Ascending aorta (tissue), 2 donors: ENCODE results near the gene NFATC4. TPM values are rescaled to one million over a fixed set of nuclear protein-coding genes. Genes with fewer than 3 reads are reported as not detected.

Experiments
- DNase-seq, 2 donors: peaks; one replicate each; pipeline ENCODE4 v3.0.0-alpha.2; 2019; ENCODE audit warnings: low spot score in 2 of 2
- H3K27ac ChIP-seq, 2 donors: fragments of 200-600 bp; sonication (generic); one replicate each; pipeline ENCODE4 v1.5.1; 2016 to 2017; ENCODE audit warnings: mild to moderate bottlenecking in 1 of 2
- H3K27me3 ChIP-seq: fragments of 200-600 bp; sonication (generic); one replicate; pipeline ENCODE4 v1.5.1; 2017
- H3K36me3 ChIP-seq, 2 donors: fragments of 200-600 bp; sonication (generic); one replicate each; pipeline ENCODE4 v1.5.1; 2016
- H3K4me1 ChIP-seq, 2 donors: fragments of 200-600 bp; sonication (generic); one replicate each; pipeline ENCODE4 v1.5.1; 2016 to 2017; ENCODE audit warnings: mild to moderate bottlenecking in 1 of 2
- H3K4me3 ChIP-seq, 2 donors: fragments of 200-600 bp; sonication (generic); one replicate each; pipeline ENCODE4 v1.5.1; 2016 to 2017; ENCODE audit warnings: mild to moderate bottlenecking in 1 of 2
- H3K9me3 ChIP-seq, 2 donors: fragments of 200-600 bp; sonication (generic); one replicate each; pipeline ENCODE4 v1.5.1; 2016
- CTCF ChIP-seq, 3 experiments: fragments of 200-600 bp in 2 of 3; fragments of 450-650 bp in 1 of 3; sonication (generic) in 2 of 3; IDR thresholded peaks; one replicate each; pipeline ENCODE4 v1.5.1; 2016 to 2019; ENCODE audit warnings: antibody characterized with exemption in 3 of 3, mild to moderate bottlenecking in 1 of 3, moderate library complexity in 1 of 3
- intact Hi-C: fragments of 100-400 bp; cut with DNase I; formaldehyde crosslinking; loops from one replicate; pipeline ENCODE4 v1.15.1; 2023
- total RNA-seq: library from RNA; depleted of rRNA; stranded (reverse); fragments of >200 nt; gene quantifications from one replicate; pipeline ENCODE4 v1.1.0, GENCODE V29; 2016

Gene NFATC4
- total RNA-seq, 1 donor from 2014 or later: 58.9 TPM

DNA sequence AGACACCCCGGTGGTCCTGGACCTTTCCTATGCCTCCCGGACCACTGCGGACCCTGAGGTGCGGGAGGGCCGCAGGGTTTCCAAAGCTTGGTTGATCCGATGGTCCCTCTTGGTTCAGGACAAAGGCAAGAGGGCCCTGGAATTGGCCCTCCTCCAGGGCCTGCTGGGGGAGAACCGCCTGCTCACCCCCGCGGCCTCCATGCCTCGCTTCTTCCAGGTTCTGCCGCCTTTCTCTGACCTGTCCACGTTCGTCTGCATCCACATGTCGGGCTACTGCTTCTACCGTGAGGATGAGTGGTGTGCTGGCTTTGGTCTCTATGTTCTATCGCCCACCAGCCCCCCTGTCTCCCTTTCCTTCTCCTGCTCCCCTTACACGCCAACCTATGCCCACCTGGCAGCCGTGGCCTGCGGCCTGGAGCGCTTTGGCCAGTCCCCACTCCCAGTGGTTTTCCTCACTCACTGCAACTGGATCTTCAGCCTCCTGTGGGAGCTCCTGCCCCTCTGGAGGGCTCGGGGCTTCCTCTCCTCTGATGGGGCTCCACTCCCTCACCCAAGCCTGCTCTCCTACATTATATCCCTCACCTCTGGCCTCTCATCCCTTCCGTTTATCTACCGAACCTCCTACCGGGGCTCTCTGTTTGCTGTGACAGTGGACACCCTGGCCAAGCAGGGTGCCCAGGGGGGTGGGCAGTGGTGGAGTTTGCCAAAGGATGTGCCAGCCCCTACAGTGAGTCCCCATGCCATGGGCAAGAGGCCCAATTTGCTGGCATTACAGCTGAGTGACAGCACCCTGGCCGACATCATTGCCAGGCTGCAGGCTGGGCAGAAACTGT, 47.7 kb downstream of the NFATC4 start:
- H3K9me3 ChIP-seq: no peaks in the 10 kb centered on the region
- no peak overlapping the region for H3K27ac ChIP-seq
- no peak for DNase-seq
- H3K27me3 ChIP-seq: no peaks in the 10 kb centered on the region
- no peak for TF ChIP-seq CTCF (IDR thresholded peaks at IDR 0.05)
- intact Hi-C loops: no loop called here
- no peak overlapping the region for H3K4me3 ChIP-seq
- peaks cover 0 to 3% of the 10 kb centered on the region in 2 donors for H3K4me1 ChIP-seq
- H3K36me3 ChIP-seq: peaks cover 21 to 35% of the 10 kb centered on the region in 2 donors

GRCh38 chr14:24416254-24416931, 48.4 kb downstream of the NFATC4 start:
- no peak for TF ChIP-seq CTCF (IDR thresholded peaks at IDR 0.05)
- peaks cover 0 to 3% of the 10 kb centered on the region in 2 donors for H3K4me1 ChIP-seq
- H3K27ac ChIP-seq: no peak overlapping the region
- H3K4me3 ChIP-seq: no peak overlapping the region
- DNase-seq: peak in 1 of 2 donors; percentile 54
- no peaks in the 10 kb centered on the region for H3K9me3 ChIP-seq
- H3K36me3 ChIP-seq: peaks cover 18 to 35% of the 10 kb centered on the region in 2 donors
- intact Hi-C loops: no loop called here
- H3K27me3 ChIP-seq: no peaks in the 10 kb centered on the region

- no peak for TF ChIP-seq CTCF (IDR thresholded peaks at IDR 0.05)
Observed at GRCh38 chr14:24416932-24417619, 49.1 kb downstream of the NFATC4 start.

DNA sequence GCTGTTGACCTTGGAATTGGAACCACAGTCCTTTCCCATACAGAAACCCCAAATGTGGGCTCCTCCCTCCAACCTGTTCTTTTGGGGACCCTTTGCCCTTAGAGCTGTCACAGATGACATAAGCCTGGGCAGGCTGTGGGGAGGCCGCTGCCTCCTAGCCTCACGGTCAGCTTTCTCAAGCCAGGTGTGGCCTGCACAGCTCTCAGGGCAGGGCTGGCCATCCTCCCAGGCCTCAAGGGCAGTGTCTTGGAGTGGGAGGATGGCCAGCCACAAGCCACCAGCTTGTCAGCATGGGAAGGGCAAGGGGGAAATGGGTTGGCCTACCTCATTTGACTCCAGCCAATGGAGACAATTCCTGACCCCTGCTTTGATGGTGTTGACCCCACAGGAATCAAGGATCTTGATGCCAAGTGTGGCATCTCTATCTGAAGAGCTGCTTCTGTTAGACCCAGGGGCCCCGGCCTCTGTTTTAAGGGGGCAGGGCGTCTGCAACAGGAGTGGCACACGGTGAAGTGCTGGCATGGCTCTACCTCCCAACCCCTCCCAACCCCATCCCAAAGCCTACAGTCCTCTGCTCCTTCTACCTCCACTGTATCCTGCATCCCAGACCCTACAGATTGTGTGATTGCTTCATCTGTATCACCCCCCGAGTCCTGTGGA, 50.0 kb downstream of the NFATC4 start:
- Histone ChIP-seq H3K9me3 (no peaks in the 10 kb centered on the region), H3K4me1 (peaks cover 0 to 3% of the 10 kb centered on the region in 2 donors)

More at GRCh38 chr14:24416932-24417619, 49.1 kb downstream of the NFATC4 start:
- Histone ChIP-seq H3K9me3 (no peaks in the 10 kb centered on the region), H3K27ac (no peak overlapping the region), H3K27me3 (no peaks in the 10 kb centered on the region), H3K36me3 (peaks cover 18 to 35% of the 10 kb centered on the region in 2 donors), H3K4me3 (no peak overlapping the region), H3K4me1 (peaks cover 0 to 3% of the 10 kb centered on the region in 2 donors)
- intact Hi-C loops: no loop called here
- peak in 1 of 2 donors; percentile 59 for DNase-seq

More for the DNA sequence above, 50.0 kb downstream of the NFATC4 start:
- no peak for DNase-seq
- TF ChIP-seq CTCF (IDR thresholded peaks at IDR 0.05): no peak
- no peaks in the 10 kb centered on the region for H3K27me3 ChIP-seq
- H3K36me3 ChIP-seq: peaks cover 15 to 27% of the 10 kb centered on the region in 2 donors
- H3K27ac ChIP-seq: no peak overlapping the region
- intact Hi-C loops: no loop called here
- no peak overlapping the region for H3K4me3 ChIP-seq
